Adipose tissue (tissue), 3 donors: ENCODE measurements around the gene SARS1. TPM values are rescaled to one million over a fixed set of nuclear protein-coding genes. Genes with fewer than 3 reads are reported as not detected.

Experiments used
- H3K27ac ChIP-seq: one replicate; pipeline ENCODE4 v1.5.1; 2013; ENCODE audit warnings: low read depth, low read length
- WGBS, 3 donors: extraction: QIAGEN DNeasy Blood & Tissue Kit; methylation state at CpG; one replicate each; pipeline ENCODE4 v1.1.7; 2013; 5-methylcytosine and 5-hydroxymethylcytosine counted together
- polyA plus RNA-seq, 3 donors: library from polyadenylated mRNA; stranded (reverse); fragments of 200-250 nt; gene quantifications; one replicate each; pipeline ENCODE4 v1.2.3, GENCODE V29; 2013
- donor health status: healthy with polysubstance abuse.
- donor health status: Bipolar disorder and iron deficiency.
- donor health status: healthy.

The SARS1 gene
- polyA plus RNA-seq, 3 donors: 84.3 to 132 (median 116) TPM

- WGBS, 3 donors: 39 to 64% (median 48%) methylated on average over 7 of the region's 7 CpGs
- no peak overlapping the region for H3K27ac ChIP-seq
Observed at GRCh38 chr1:109242387-109242786, 28.7 kb downstream of the SARS1 start.

- WGBS, 3 donors: 62 to 73% (median 71%) methylated on average over 5 of the region's 5 CpGs
- H3K27ac ChIP-seq: no peak overlapping the region
Observed at GRCh38 chr1:109243221-109243620, 29.5 kb downstream of the SARS1 start.

- 82 to 91% (median 86%) methylated on average over 8 of the region's 8 CpGs for WGBS, 3 donors
- H3K27ac ChIP-seq: no peak overlapping the region
Observed at GRCh38 chr1:109243860-109244552, 30.3 kb downstream of the SARS1 start.

GRCh38 chr1:109246141-109246551 is 32.4 kb downstream of the SARS1 start:
- no peak overlapping the region for H3K27ac ChIP-seq
- WGBS, 3 donors: 83 to 90% (median 85%) methylated on average over 7 of the region's 7 CpGs

GRCh38 chr1:109247401-109248365 is 34.0 kb downstream of the SARS1 start:
- WGBS, 3 donors: 91 to 94% (median 92%) methylated on average over 8 of the region's 8 CpGs
- no peak overlapping the region for H3K27ac ChIP-seq

GRCh38 chr1:109248444-109248796 is 34.7 kb downstream of the SARS1 start:
- H3K27ac ChIP-seq: no peak overlapping the region
- WGBS, 3 donors: 94 to 98% (median 98%) methylated on average over 7 of the region's 7 CpGs

GRCh38 chr1:109248797-109249629 is 35.3 kb downstream of the SARS1 start, which contains the start of gene CELSR2:
Gene CELSR2, plus strand, starts transcription at chr1:109249539. Its CDS starts 541 bp downstream, at chr1:109250080.
- H3K27ac ChIP-seq: no peak within 1 kb of the TSS
- 14 to 20% (median 15%) methylated on average over 32 to 49 of the region's 49 CpGs for WGBS, 3 donors

GRCh38 chr1:109249654-109250401 is 36.1 kb downstream of the SARS1 start:
- no peak overlapping the region for H3K27ac ChIP-seq
- 3 to 4% (median 4%) methylated on average over 45 to 76 of the region's 80 CpGs for WGBS, 3 donors

- WGBS, 3 donors: 89 to 93% (median 91%) methylated on average over 33 of the region's 33 CpGs
- no peak overlapping the region for H3K27ac ChIP-seq
Observed at GRCh38 chr1:109250454-109251276, 36.9 kb downstream of the SARS1 start.

DNA sequence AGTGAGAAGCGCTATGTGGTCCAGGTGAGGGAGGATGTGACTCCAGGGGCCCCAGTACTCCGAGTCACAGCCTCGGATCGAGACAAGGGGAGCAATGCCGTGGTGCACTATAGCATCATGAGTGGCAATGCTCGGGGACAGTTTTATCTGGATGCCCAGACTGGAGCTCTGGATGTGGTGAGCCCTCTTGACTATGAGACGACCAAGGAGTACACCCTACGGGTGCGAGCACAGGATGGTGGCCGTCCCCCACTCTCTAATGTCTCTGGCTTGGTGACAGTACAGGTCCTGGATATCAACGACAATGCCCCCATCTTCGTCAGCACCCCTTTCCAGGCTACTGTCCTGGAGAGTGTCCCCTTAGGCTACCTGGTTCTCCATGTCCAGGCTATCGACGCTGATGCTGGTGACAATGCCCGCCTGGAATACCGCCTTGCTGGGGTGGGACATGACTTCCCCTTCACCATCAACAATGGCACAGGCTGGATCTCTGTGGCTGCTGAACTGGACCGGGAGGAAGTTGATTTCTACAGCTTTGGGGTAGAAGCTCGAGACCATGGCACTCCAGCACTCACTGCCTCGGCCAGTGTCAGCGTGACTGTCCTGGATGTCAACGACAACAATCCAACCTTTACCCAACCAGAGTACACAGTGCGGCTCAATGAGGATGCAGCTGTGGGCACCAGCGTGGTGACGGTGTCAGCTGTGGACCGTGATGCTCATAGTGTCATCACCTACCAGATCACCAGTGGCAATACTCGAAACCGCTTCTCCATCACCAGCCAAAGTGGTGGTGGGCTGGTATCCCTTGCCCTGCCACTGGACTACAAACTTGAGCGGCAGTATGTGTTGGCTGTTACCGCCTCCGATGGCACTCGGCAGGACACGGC is 37.8 kb downstream of the SARS1 start:
- H3K27ac ChIP-seq: no peak overlapping the region
- 95 to 96% (median 95%) methylated on average over 32 of the region's 32 CpGs for WGBS, 3 donors

- no peak overlapping the region for H3K27ac ChIP-seq
- WGBS, 3 donors: 97% methylated on average over 31 of the region's 31 CpGs
Observed at GRCh38 chr1:109252167-109252892, 38.6 kb downstream of the SARS1 start.

GRCh38 chr1:109252893-109253802 is 39.4 kb downstream of the SARS1 start:
- WGBS, 3 donors: 80 to 84% (median 81%) methylated on average over 33 of the region's 33 CpGs

DNA sequence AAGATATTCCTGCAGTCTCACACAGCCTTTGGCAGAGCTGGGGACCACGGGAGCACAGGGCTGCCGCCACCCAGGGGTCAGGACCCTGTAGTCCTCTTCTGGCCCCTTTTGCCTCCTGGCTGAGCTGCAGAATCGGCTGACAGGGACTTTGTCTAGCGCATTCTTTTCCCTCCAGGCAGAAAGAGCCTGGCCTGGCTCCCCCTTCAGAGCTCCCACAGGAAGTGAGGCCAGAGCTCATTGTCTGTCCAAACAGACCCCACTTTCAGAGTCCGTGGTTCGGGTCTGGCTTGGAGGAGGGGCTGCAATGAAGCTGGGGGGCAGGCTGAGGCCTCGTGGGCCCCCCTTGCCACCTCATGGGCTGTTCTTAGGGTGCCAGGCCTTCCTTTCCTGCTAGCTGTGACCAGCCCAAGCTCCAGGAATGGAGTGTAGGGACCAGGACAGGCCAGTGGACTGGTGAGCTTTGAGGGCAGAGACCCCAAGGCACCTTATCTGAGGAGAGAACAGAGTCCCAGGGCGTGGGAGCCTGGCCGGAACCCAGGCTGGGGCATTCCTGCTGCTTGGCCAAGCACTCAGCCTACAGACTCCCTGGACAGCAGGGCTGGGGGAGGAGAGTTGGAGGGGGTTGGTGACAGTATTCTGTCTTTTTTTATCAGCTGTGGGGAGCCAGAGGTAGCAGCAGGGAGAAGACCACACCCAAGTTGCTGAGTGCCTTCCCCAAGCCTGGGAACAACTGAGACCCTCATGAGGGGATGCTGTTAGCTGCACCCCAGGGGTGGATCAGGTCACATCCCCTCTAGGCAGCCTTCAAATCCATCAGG is 40.3 kb downstream of the SARS1 start:
- WGBS, 3 donors: 27 to 54% (median 48%) methylated on average over 9 of the region's 9 CpGs
- no peak overlapping the region for H3K27ac ChIP-seq

More at GRCh38 chr1:109252893-109253802, 39.4 kb downstream of the SARS1 start:
- no peak overlapping the region for H3K27ac ChIP-seq

GRCh38 chr1:109254621-109255096 is 40.9 kb downstream of the SARS1 start:
- H3K27ac ChIP-seq: no peak overlapping the region
- WGBS, 3 donors: 76 to 78% (median 77%) methylated on average over 7 of the region's 7 CpGs
